HepG2 (cell line): ENCODE data around the gene TBC1D14.

Experiments used
- CTCF ChIP-seq: sonication (generic); formaldehyde crosslinking; IDR thresholded peaks from 2 replicates; pipeline ENCODE4 v1.5.0; 2020; ENCODE audit warnings: mild to moderate bottlenecking, missing genetic modification reagents, moderate library complexity
- KDM5B ChIP-seq: sonication (generic); formaldehyde crosslinking; IDR thresholded peaks from 2 replicates; pipeline ENCODE4 v1.4.0; 2020; ENCODE audit warnings: missing genetic modification reagents, mild to moderate bottlenecking, borderline replicate concordance
- THAP7 ChIP-seq: sonication (generic); formaldehyde crosslinking; IDR thresholded peaks from 2 replicates; pipeline ENCODE4 v1.8.1; 2023; ENCODE audit warnings: mild to moderate bottlenecking, missing genetic modification reagents

DNA sequence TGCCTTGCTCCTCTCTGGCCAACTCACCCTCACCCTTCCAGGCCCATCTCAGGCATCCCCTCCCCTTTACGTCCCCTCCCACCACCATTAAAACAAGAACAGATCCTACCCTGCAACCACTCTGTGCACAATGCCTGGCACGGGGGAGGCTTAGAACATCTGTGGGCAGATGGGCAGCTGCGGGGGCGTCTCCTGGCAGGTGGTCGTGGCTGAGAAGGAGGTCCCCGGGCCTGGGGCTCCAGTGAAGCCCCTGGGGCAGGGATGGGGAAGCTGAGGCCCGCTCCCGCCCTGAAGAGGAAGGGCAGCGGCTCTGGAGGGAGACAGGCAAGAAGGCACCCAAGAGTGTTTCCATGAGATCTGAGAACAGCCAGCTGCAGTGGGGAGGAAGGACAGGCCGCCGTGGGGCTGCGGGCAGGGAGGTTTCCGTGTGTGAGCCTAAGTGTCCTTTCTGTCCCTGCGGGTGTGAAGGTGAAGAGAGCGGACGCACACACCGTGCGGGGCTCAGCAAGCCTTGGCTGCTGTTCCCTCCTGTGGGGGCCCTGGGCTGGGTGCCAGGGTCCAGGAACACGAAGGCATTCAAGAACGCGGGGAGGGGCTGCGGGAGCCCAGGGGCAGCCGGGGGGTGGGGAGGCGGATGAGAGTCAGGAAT, 7.8 kb upstream of the TBC1D14 start:
- TF ChIP-seq KDM5B: no peak
- TF ChIP-seq THAP7: no peak
- TF ChIP-seq CTCF: no peak
